Psoas muscle (tissue), 8 donors: ENCODE results near the gene ENPEP. TPM values are rescaled to one million over a fixed set of nuclear protein-coding genes. Genes with fewer than 3 reads are reported as not detected.

ENCODE experiments used
- ATAC-seq, 4 donors: fragments of 200-7000 bp; cut with Tn5 transposase; one replicate each; pipeline ENCODE4 v1.9.1; 2020; ENCODE audit warnings: moderate library complexity in 3 of 4, mild to moderate bottlenecking in 2 of 4
- DNase-seq, 2 donors: peaks; one replicate each; pipeline ENCODE4 v3.0.0-alpha.2; 2020
- H3K27ac ChIP-seq: fragments of 200-600 bp; one replicate; pipeline ENCODE4 v1.8.0; 2022
- H3K27me3 ChIP-seq, 3 donors: fragments of 200-600 bp in 1 of 3; one replicate each; pipeline versions ENCODE4 v1.6.1 to v1.8.0; 2013 to 2022; ENCODE audit warnings: low read length in 2 of 3, mild to moderate bottlenecking in 2 of 3, moderate library complexity in 1 of 3; ENCODE audit not compliant: insufficient read depth in 3 of 3
- H3K36me3 ChIP-seq, 2 donors: fragments of 200-600 bp in 1 of 2; one replicate each; pipeline versions ENCODE4 v1.6.1 to v1.8.0; 2013 to 2022; ENCODE audit warnings: low read depth in 1 of 2, mild to moderate bottlenecking in 1 of 2, moderate library complexity in 1 of 2; ENCODE audit not compliant: insufficient read depth in 1 of 2
- H3K4me1 ChIP-seq: fragments of 200-600 bp; one replicate; pipeline ENCODE4 v1.8.0; 2022
- H3K4me3 ChIP-seq: fragments of 200-600 bp; one replicate; pipeline ENCODE4 v1.8.0; 2022; ENCODE audit warnings: mild to moderate bottlenecking
- H3K9me3 ChIP-seq: fragments of 200-600 bp; one replicate; pipeline ENCODE4 v1.8.0; 2022
- WGBS, 3 donors: extraction: QIAGEN DNeasy Blood & Tissue Kit; methylation state at CpG; one replicate each; pipeline versions ENCODE4 v1.1.6 to v1.1.7; 2013; 5-methylcytosine and 5-hydroxymethylcytosine counted together
- intact Hi-C, 2 donors: fragments of 100-400 bp; cut with DNase I; formaldehyde crosslinking; loops; one replicate each; pipeline versions ENCODE4 v1.11.0 to v1.14.2; 2022
- polyA plus RNA-seq, 3 donors: library from polyadenylated mRNA; stranded (reverse); fragments of 200-250 nt; gene quantifications; one replicate each; pipeline ENCODE4 v1.2.3, GENCODE V29; 2013
- total RNA-seq, 4 donors: library from RNA; stranded (reverse); fragmentation: NEBNext Ultra II Directional in 2 of 4; extraction: Animal tissue kit (Norgen Biotek cat#: 25700) in 2 of 4; gene quantifications; one replicate each; pipeline versions ENCODE4 v1.2.1 to v1.2.4, GENCODE V29; 2021 to 2023
- TF ChIP-seq, protein P1 (sequence below): fragments of 200-600 bp; IDR thresholded peaks from one replicate; pipeline ENCODE4 v1.8.0; 2022; ENCODE audit warnings: antibody characterized with exemption
- donor health status: healthy with polysubstance abuse.
- donor health status: DM: no; HTN: no; CAD: no; lungs with moderate emphysema.
- donor health status: Bipolar disorder and iron deficiency.
- donor health status: healthy.
- donor health status: DM: yes; HTN: yes; CAD: no.
- donor health status: DM: no; HTN: no; CAD: no.
- donor health status: DM: no; HTN: no; CAD: no.
- donor health status: DM: yes; HTN: yes; CAD: no.

Gene ENPEP
- total and polyA plus RNA-seq, 7 donors = 0.75 to 4.3 (median 1.4) TPM

DNA sequence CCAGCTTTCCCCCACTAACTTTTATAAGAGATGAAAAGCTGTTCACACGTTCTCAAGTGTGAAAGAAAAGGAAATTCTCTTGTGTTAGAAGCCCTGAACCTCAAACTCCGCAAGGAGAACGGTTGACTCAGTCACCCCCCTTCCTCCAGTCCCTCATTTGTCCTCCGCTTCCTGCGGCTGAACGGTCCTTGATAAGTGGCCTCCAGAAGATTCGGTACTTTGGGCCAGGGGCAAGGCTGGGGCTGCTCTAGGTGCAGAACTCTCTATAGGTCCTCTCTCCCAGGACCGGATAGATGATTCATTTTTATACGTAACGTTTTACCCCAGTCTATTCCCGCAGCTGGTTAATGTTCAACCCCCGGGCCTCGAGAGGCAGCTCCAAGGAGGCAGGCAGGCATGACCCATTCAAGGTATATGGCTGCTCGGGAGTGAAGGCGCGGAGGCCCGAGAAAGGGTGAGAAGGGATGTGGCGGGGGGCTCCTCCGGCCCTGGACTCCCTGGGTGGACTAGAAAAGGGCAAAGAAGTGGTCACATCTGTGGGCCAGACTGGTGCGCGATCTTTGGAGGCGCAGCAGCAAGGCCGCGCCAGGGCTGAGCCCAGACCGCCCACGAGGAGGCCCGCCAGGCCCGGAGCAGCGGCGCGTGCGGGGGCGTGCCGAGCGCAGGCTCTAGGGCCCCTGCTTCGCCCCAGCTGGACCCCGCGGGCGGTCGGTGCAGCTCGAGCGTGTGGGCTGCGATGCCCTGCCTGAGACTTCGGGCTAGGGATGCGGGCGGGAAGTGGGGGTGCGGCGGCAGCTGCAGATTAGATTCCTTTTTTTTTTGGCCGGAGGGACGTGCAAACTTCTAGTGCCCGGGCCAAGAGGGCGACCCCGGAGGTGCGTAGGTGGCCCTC is 135.2 kb downstream of the ENPEP start:
- WGBS, 3 donors = 37 to 40% (median 37%) methylated on average over 47 to 54 of the region's 54 CpGs
- TF ChIP-seq, protein P1, sequence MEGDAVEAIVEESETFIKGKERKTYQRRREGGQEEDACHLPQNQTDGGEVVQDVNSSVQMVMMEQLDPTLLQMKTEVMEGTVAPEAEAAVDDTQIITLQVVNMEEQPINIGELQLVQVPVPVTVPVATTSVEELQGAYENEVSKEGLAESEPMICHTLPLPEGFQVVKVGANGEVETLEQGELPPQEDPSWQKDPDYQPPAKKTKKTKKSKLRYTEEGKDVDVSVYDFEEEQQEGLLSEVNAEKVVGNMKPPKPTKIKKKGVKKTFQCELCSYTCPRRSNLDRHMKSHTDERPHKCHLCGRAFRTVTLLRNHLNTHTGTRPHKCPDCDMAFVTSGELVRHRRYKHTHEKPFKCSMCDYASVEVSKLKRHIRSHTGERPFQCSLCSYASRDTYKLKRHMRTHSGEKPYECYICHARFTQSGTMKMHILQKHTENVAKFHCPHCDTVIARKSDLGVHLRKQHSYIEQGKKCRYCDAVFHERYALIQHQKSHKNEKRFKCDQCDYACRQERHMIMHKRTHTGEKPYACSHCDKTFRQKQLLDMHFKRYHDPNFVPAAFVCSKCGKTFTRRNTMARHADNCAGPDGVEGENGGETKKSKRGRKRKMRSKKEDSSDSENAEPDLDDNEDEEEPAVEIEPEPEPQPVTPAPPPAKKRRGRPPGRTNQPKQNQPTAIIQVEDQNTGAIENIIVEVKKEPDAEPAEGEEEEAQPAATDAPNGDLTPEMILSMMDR = no peak
- H3K4me1 ChIP-seq = peaks cover 3% of the 10 kb centered on the region
- DNase-seq (no peak), ATAC-seq (no peak)
- H3K36me3 ChIP-seq = no peaks in the 10 kb centered on the region
- no peak overlapping the region for H3K27ac ChIP-seq
- H3K9me3 ChIP-seq = no peaks in the 10 kb centered on the region
- intact Hi-C loops = no loop called here
- peaks cover 0 to 19% (median 6%) of the 10 kb centered on the region in 3 donors for H3K27me3 ChIP-seq
- no peak overlapping the region for H3K4me3 ChIP-seq

DNA sequence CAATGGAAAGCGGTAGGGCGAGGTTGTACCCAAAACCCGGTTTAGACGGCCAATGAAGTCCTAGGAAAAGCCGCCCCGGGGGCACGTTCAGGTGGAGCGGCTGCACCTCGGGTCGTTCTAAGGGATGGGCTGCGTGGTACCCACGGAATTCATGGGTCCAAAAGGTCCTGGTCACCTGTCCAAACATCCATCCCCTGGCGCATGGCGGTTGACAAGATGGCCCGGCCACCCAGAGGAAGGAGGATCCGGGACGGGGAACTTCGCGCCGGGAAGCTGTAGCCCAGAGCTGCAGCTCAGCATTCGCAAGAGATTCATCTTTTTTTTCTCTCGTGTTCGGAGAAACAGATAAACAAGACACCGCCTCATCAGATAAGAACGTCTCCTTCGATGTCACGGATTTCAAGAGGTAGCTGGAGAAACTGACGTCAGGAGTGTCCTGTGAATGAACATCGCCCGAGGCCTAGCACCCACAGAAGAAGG is 136.1 kb downstream of the ENPEP start:
- no peaks in the 10 kb centered on the region for H3K36me3 ChIP-seq
- H3K4me3 ChIP-seq = no peak overlapping the region
- no peak overlapping the region for H3K27ac ChIP-seq
- WGBS, 3 donors = 50 to 57% (median 51%) methylated on average over 30 of the region's 30 CpGs
- intact Hi-C loops = no loop called here
- TF ChIP-seq, protein P1 = no peak
- DNase-seq (no peak), ATAC-seq (no peak)
- H3K27me3 ChIP-seq = peaks cover 0 to 19% (median 6%) of the 10 kb centered on the region in 3 donors
- no peaks in the 10 kb centered on the region for H3K9me3 ChIP-seq
- peaks cover 3% of the 10 kb centered on the region for H3K4me1 ChIP-seq

GRCh38 chr4:110612631-110613269 is 136.8 kb downstream of the ENPEP start:
- peaks cover 0 to 19% (median 6%) of the 10 kb centered on the region in 3 donors for H3K27me3 ChIP-seq
- intact Hi-C loops = no loop called here
- WGBS, 3 donors = 52 to 69% (median 63%) methylated on average over 23 of the region's 23 CpGs
- H3K4me1 ChIP-seq = peaks cover 8% of the 10 kb centered on the region
- TF ChIP-seq, protein P1 = no peak
- H3K27ac ChIP-seq = no peak overlapping the region
- ATAC-seq = no peak
- H3K9me3 ChIP-seq = no peaks in the 10 kb centered on the region
- H3K4me3 ChIP-seq = no peak overlapping the region
- no peaks in the 10 kb centered on the region for H3K36me3 ChIP-seq
- DNase-seq = no peak

DNA sequence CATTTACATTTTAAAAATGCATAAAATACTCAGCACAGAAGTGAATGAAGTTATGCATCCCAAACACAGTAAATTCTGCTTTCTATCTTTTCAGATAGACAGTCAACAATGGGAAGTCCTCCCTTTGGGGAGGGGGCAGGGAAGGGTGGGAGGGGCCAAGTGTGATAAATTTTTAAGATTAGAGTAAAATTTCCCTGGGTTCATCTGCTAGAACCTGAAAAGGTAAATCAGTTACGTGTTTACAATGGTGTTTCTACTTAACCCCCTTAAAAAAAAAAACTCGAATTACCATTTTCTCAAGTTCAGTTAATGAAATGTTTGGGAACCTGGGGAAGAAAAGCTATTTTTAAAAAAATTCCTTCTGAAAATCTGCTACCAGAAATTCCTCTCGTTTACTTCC is 137.8 kb downstream of the ENPEP start:
- Histone ChIP-seq H3K4me1 (peaks cover 10% of the 10 kb centered on the region), H3K4me3 (no peak overlapping the region), H3K36me3 (no peaks in the 10 kb centered on the region), H3K27ac (no peak overlapping the region), H3K27me3 (peaks cover 0 to 26% (median 6%) of the 10 kb centered on the region in 3 donors), H3K9me3 (no peaks in the 10 kb centered on the region)
- intact Hi-C loops = no loop called here
- ATAC-seq (no peak), DNase-seq (no peak)
- TF ChIP-seq, protein P1 = no peak
- 54 to 74% (median 66%) methylated on average over 3 of the region's 3 CpGs for WGBS, 3 donors
